BE2C (cell line): Measurements from ENCODE around the gene MMP15.

Experiments used
- DNase-seq: peaks from one replicate; pipeline ENCODE4 v3.0.0-alpha.2; 2020
- H3K27me3 ChIP-seq: fragments of 250-450 bp; sonication (Bioruptor Pico); 2 replicates; pipeline ENCODE4 v1.5.1; 2020; ENCODE audit warnings: mild to moderate bottlenecking
- H3K36me3 ChIP-seq: fragments of 250-450 bp; sonication (Bioruptor Pico); 2 replicates; pipeline ENCODE4 v1.5.1; 2020; ENCODE audit warnings: mild to moderate bottlenecking
- H3K4me1 ChIP-seq: fragments of 250-450 bp; sonication (Bioruptor Pico); 2 replicates; pipeline ENCODE4 v1.5.1; 2020
- H3K4me3 ChIP-seq: 2 replicates; pipeline ENCODE4 v1.5.1; 2011; ENCODE audit warnings: low read depth, low read length
- H3K9me3 ChIP-seq: fragments of 250-450 bp; sonication (Bioruptor Pico); 2 replicates; pipeline ENCODE4 v1.5.1; 2020
- CTCF ChIP-seq: IDR thresholded peaks from 2 replicates; pipeline ENCODE4 v1.5.1; 2012; ENCODE audit warnings: mild to moderate bottlenecking, low read depth, low read length

MMP15 gene

GRCh38 chr16:58046936-58047335 lies 21.4 kb downstream of the MMP15 start:
- Histone ChIP-seq H3K36me3 (no peaks in the 10 kb centered on the region), H3K9me3 (no peaks in the 10 kb centered on the region), H3K4me3 (no peak overlapping the region), H3K4me1 (no peaks in the 10 kb centered on the region), H3K27me3 (no peaks in the 10 kb centered on the region)
- DNase-seq: no peak
- TF ChIP-seq CTCF: no peak

GRCh38 chr16:58047557-58048348 lies 22.2 kb downstream of the MMP15 start:
- Histone ChIP-seq H3K36me3 (no peaks in the 10 kb centered on the region), H3K4me1 (no peaks in the 10 kb centered on the region), H3K4me3 (no peak overlapping the region), H3K9me3 (no peaks in the 10 kb centered on the region), H3K27me3 (no peaks in the 10 kb centered on the region)
- no peak for TF ChIP-seq CTCF
- no peak for DNase-seq

DNA sequence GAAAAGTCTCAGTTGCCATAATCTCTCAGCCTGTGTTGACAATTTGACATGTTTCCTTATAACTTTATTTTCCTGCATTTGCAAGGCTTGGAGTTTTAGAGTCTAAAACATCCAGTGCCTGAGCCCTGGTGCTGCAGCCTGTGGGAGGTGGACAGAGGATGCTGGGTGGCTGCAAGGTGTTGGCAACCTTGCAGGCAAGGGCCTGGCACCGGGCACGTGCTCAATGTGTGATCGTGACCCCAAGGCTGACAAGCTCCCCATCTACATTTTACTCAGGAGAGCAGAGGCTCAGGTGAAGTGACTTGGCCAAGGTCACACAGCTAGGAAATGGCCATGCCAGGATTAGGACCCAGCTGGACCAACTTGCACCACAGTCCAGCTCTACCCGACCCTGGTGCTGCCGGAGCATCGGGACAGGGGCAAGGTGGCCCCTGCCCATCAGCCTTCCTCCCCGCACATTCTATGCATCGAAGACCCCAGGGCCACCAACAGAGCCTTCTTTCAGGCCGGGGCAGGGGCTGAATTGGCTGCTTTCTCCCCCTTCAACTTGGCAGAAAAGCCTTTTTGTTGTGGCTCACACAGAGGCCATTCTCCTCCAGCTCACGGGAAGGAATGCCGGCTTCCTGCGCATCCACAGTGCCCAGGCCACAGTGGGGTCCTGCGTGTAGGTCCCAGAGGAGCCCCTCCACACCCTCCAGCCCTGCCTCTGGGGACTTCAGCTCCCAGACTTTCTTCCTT lies 23.1 kb downstream of the MMP15 start:
- H3K9me3 ChIP-seq: no peaks in the 10 kb centered on the region
- no peak for DNase-seq
- no peaks in the 10 kb centered on the region for H3K27me3 ChIP-seq
- H3K36me3 ChIP-seq: no peaks in the 10 kb centered on the region
- no peak overlapping the region for H3K4me3 ChIP-seq
- H3K4me1 ChIP-seq: no peaks in the 10 kb centered on the region
- TF ChIP-seq CTCF: no peak

- no peak for TF ChIP-seq CTCF
- Histone ChIP-seq H3K4me3 (no peak overlapping the region), H3K9me3 (no peaks in the 10 kb centered on the region)
Observed at GRCh38 chr16:58049232-58050185, 24.0 kb downstream of the MMP15 start.

GRCh38 chr16:58051296-58051695 lies 25.7 kb downstream of the MMP15 start:
- H3K4me1 ChIP-seq: no peaks in the 10 kb centered on the region
- DNase-seq: no peak
- TF ChIP-seq CTCF: no peak
- no peak overlapping the region for H3K4me3 ChIP-seq
- H3K9me3 ChIP-seq: no peaks in the 10 kb centered on the region
- H3K36me3 ChIP-seq: no peaks in the 10 kb centered on the region
- H3K27me3 ChIP-seq: no peaks in the 10 kb centered on the region

More at GRCh38 chr16:58049232-58050185, 24.0 kb downstream of the MMP15 start:
- Histone ChIP-seq H3K27me3 (no peaks in the 10 kb centered on the region), H3K4me1 (no peaks in the 10 kb centered on the region), H3K36me3 (no peaks in the 10 kb centered on the region)
- DNase-seq: no peak
